GM18907 (cell line): ENCODE results near the gene PDGFC.
"Not testable (repeated sequence)": the region's sequence is repeated elsewhere in the genome, so short reads cannot be mapped to it uniquely, and the experiment has no call there.

Source experiments
- ATAC-seq: cut with Tn5 transposase; IDR thresholded peaks from one replicate; pipeline ENCODE4 v1.9.1; 2021; ENCODE audit warnings: mild to moderate bottlenecking, moderate library complexity; ENCODE audit not compliant: unreplicated experiment

The PDGFC gene

DNA sequence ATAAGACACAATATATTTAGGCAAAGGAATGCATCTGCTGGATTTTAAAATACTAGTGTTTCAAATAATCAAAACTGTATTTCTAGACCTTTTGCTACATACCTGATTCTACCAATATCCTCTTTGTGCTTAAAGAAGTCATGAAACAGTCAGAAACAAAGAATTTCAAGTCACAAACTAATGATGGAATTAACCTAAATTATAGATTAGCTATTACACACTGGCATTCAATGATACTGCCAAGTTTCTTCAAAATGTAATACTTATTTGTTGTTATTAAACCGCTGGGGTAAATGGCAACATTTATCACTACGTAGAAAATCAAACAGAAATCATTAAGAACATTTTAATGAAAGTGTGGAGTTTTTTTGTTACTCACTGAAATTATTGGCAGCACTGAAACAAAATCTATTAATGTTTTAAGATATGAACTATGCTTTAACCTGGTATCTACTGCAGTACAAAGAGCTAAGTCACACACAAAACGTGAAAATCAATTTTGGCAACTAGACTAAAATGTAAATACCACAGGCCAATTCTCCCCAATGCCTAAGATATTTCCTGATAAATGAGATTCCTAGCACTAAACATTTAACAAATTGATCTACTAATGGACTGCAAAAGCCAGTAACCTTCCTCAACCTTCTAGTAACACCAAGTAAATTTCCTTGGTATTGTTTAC, 19.4 kb downstream of the PDGFC start:
- no peak for ATAC-seq

DNA sequence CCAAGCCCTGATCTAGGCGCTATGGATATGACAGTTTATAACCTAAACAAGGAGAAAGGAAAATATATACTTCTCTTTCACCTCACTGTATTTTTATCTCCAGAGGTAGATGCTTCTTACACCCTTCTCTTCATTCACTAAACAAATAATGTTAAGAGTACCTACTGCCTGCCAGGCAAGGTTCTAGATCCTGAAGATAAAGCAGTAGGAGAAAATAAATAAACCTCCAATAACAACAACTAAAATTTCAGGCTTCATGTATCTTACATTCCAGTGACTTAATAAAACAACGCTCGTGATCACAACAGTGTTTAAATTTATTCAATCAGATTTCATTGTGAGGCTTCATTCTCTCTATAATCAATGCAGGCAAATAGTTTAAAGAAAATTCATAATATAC, 20.7 kb downstream of the PDGFC start:
- no peak for ATAC-seq

DNA sequence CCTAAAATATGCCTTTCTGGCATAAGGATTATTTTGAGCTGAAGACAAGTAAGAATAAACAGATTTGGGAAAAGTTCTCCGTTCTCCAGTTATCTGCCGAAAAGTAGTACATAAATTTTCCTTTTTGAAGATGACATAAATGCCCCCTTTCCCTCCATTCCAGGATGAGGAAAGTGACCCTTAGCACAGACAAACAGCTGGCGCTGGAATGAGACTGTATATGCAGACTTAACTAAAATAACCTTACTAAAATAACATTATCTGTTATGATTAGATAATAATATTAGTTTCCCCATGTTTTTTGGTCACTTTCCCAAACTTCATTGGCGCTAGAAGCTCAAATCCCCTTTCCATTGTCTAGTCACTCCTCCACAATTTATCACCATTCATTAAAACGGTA, 21.5 kb downstream of the PDGFC start:
- ATAC-seq = no peak

DNA sequence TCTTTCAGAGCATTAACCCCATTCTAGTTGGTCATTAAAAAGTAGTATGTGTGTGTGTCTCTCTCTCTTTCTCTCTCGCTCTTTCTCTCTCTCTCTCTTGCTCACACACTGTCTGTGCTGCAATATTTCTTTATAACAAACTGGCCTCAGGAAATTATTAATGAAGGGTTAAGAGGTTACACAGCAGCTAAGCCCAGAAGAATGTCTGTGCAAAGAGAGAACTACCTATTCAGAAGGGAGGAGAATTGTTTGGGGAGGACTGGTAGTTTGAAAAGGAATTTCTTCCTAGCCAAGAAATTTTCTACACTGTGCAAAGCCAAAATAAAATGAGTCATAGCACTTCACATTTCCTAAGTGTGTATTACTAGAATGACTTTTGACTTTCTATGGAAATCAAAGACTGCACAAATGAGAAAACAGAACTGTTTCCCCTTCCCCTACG, 22.2 kb downstream of the PDGFC start:
- no peak for ATAC-seq

DNA sequence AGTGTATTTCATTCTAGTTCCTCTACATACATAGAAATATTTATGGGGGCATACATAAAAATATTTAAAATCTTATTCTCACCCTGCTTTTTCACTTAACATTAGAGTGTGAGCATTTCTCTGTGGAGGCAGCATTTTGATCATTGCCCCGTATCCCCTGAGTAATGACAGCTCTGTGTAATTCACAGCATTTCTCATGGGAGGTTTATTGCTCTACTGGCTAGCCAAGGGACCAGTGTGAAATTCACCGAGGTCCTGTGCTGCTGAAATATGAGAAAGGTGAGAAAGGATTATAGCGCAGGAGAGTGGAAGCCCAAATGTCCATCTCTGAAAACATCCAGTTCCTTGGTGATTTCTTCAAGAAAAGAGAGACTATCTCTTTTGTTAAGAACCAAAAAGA, 22.9 kb downstream of the PDGFC start:
- no peak for ATAC-seq

DNA sequence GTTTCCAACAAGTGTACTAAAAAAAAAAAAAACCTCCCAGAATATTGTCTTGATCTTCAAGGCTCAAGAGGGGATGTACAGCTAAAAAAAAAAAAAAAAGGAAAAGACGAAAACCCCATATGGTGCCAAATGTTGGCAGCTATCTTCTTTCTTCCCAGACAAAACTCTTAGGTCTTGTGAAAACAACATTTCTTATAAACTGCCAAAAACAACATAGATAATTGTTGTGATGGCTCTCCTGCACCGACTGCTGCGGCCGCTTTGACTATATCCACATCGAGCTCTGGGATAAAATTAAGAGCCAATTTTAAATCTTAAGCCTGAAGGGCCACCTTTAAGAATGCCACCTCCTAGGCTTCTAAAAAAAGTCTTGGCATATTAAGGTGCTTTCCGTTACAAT, 23.5 kb downstream of the PDGFC start:
- ATAC-seq = no peak

DNA sequence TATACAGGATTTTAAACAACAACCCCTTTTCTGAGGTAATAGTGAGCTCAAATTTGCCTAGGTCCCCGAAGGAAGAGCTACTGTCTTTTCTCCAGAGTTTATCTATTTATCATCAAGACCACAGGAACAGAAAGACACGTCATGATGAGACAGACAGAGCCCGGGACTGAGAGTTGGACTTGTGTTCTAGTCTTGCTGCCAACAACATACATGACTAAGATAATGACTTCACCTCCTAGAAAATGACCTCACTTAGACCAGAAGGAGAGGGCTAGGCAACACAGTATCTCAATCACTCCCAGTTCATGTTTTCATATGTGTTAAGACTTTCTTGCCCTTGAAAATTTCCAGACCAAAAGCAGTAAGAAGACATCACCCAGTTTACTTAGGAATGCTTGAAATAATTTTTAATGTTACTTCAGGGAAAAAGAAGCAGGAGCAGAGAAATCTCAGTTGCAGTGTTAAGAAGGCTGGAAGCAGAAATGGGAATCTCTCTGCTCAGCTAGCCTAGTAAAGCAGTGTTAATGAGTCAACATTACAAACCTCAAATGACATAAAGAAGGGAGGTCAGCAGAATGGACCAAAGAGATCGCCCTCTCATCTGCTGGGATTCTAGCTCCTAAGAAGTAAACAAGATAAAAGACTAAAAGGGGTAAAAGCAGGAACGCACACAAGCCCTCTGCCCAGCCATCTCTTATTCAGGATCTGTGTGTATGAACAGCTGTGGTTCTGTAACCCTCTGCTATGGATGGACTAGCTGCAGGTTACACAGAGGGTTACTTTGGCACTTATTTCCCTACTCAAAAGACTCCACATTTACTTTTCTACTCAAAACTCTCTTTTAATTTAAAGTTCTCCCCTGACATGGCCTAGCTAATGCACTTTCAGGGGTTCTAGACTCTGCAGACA, 24.8 kb downstream of the PDGFC start:
- no peak for ATAC-seq

DNA sequence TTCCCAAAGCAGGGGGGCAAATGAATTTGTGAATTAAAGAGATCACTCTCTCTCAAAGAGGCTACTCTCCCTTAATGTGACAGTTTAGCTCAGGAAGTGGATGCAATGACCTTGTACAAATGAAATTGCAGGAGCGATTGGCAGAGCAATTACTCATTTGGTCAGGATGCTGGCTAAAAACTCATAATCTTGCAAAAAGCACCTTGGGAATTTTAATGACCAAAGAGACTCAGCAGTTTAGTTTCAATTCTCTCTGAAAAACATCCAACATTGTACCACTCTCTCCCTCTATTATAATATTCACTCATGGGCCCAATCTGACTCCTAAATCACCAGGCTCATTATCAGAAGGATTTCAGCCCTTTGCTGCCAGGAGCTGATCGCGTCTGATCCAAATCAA, 26.1 kb downstream of the PDGFC start:
- ATAC-seq = no peak

DNA sequence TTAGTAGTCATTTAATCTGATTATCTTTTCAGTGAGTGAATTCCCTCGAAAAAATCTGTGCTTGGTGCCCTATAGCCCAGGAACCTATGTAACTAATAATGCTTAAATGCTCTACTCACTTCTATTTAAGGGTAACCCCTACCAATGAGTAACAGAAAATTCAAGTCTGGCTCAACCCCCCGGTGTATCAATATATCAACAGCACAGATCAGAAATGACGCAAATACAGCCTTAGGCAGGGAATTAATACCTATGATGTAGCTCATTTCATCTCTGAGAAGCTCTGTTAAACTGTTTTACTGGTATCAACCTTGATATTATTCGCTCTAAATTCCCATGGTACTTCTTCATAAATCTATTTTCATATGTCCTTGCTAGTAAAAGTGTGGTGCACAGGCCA, 28.6 kb downstream of the PDGFC start:
- no peak for ATAC-seq

DNA sequence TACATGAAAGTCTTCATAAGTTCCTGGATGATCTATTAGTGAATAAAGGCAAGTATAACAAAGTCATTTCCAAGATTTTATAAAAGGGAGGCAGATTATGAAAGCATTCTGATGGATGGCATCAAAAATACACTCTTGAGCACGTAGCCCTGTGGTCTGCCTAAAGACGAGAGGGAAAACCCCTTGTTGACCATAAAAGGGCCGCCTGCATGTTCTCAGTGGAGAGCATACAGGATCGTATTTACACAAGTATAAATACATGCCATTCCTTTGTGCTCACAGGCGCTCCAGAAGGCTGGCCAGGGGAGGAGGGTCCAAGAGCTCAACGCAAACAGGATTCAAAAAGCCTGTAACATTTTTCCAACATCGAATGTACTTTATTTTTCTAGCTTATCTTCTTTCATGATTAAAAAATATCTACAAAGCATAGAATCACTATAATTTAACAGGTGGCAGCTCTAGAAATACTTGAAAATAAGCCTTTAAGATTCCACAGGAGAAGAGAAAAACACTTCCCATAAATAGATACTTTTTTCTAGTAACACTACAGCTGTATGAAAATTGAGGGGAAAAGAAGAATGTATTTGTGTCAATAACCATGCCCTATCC, 29.6 kb downstream of the PDGFC start:
- ATAC-seq = no peak

DNA sequence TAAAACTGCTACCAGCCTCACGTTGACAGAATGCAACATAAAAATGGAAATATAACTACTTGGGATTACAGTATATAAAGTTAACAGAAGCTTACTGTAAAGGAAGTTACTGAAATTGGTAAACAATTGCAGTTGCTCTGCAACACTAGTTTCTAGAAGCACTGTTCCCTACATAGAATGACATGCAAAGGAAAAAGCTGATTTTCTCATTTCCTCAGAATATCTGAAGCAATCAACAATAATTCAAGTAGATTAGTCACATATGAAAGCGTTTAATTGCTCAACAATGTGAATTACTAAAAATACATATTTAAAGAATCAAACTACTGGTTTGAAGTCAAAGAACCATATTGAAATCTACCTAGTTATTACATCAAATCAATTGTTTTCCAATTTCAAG, 31.8 kb downstream of the PDGFC start:
- no peak for ATAC-seq

DNA sequence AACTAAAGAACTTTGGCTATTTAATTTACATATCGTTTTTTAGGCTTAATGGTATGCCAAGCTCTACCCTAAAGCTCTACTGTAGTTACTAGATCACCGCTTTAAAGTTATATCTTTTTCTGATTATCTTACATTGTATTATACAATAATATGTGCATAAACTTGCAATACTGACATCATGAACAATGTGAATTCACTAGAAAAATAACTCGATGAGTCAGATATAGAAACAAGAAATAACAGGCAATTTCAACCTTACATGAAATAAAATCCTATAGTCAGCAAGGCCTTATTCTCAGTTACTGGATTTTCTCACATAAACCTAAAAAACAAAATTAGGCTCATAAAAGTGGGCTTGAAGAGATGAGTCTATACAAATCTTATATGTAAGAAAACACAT, 32.5 kb downstream of the PDGFC start:
- no peak for ATAC-seq

DNA sequence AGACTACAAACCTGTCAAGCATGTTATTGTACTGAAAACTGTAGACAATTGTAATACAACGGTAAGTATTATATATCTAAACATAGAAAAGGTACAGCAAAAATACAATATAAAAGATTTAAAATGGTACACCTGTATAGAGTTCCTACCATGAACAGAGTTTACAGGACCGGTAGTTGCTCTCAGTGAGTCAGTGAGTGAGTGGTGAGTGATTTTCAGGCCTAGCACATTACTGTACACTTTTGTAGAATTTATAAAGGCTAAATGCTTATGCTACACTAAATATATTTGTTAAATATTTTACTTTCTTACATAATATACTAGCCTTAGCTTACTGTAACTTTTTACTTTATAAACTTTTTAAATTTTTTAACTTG, 37.4 kb downstream of the PDGFC start:
- ATAC-seq = no peak

DNA sequence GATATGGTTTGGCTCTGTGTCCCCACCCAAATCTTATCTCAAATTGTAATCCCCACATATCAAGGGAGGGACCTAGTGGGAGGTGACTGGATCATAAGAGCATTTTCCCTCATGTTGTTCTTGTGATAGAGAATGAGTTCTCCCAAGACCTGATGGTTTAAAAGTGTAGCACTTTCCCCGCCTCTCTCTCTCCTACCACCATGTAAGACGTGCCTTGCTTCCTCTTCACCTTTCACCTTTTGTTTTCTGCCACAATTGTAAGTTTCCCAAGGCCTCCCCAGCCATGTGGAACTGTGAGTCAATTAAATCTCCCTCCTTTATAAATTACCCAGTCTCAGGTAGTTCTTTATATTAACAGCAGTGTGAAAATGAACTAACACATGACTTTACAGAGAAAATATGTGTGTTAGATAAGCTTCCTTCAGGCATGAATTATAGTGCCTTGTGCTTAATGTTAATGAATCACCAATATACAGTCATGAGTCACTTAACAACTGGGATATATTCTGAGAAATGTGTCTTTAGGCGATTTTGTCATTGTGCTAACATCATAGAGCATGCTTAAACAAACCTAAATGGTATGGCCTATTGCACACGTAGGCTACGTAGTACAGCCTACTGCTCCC, 37.9 kb downstream of the PDGFC start:
- no peak for ATAC-seq

DNA sequence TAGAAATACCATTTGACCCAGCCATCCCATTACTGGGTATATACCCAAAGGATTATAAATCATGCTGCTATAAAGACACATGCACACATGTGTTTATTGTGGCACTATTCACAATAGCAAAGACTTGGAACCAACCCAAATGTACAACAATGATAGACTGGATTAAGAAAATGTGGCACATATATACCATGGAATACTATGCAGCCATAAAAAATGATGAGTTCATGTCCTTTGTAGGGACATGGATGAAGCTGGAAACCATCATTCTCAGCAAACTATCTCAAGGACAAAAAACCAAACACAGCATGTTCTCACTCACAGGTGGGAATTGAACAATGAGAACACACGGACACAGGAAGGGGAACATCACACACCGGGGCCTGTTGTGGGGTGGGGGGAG, 39.2 kb downstream of the PDGFC start:
- ATAC-seq = not testable (repeated sequence)

DNA sequence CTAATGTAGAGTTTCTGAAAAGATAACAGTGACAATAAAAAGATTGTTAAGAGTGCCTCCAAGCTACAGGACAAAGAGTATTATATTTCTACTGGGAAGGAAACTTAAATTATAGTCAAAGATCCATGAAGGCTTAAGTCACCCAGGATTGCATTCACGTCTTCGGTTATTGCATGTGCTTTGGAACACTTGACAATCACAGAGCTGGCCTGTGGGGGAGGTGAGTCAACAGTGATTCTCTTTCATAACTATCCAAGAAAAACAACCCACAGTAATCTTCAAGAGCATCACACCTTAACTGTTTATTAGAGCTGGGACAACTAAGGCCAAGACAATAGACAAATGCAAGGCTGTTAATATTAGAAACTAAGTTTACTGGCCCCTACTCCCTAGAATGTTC, 40.3 kb downstream of the PDGFC start:
- ATAC-seq = no peak

DNA sequence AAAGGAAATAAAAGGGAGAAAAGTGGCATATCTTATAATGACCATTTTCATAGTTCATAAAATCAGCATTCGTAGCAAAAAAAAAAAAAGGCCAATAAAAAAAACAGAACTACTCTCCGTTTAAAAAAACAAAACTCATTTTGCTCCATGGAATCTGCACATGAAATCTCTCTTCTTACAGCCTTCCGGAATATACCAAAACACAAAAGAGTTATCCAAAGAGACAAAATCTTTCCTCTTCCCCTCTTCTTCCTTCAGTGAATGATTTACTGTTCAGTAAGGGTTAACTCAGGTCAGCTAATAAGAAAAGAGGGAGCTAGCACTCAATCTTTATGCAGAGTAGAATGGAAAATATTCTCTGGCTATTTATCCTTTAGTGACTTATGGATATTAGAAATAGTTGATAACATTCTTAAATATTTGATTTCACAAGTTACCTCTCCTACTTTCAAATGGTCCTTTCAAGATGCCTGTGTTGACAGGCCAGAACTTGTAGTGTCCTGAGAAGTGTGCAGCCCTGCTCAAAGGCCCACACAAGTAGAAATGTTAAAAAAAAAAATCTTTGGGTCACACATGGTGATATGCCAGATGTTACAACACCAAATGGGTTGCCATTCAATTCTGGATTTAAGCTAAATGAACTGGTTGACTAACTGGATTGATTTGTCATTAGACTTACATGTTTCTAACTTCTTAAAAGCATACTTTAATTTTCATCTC, 42.1 kb downstream of the PDGFC start:
- no peak for ATAC-seq

DNA sequence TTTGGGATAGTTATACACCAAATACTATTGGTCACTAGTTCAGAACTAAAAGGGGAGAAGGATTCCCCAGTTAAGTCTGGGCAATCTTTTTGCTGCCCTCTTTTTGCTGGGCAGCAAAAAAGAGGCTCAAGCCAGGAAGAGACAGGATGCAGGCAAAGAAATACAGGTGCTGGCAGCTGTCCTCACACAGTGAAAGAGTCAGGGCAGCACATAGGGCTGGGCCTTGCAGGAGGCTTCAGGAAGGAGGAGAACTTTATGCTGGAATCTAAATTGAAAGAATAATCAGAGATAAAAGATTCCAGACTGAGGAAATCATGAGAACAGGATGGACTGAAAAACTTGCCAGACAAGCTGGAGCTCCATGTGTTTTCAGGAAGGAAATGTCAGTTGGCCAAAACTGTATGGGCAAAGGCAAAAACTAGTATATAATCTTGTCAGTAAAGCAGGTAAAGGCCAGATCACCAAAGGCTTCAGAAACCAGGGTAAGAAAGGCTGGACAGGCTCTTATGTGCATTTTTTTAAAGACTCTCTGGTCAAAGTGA, 46.8 kb downstream of the PDGFC start:
- ATAC-seq = no peak

DNA sequence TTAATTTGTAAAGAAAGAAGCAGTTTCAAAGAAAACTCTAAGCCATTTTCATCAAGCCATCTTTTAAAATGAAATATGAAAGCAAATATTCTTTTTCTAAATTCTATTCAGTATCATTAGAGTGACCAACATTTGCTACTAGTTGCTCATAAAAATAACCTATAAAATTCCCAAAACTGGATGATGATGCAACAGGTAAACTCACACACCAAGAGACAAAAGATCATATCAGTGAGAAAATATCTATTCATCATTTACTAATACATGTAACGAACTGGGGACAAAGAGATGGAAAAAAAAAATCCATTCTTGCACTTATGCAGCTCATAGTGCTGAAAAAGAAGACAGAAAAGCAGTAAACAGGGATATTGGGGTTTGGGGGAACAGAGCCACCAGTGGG, 48.1 kb downstream of the PDGFC start:
- no peak for ATAC-seq

DNA sequence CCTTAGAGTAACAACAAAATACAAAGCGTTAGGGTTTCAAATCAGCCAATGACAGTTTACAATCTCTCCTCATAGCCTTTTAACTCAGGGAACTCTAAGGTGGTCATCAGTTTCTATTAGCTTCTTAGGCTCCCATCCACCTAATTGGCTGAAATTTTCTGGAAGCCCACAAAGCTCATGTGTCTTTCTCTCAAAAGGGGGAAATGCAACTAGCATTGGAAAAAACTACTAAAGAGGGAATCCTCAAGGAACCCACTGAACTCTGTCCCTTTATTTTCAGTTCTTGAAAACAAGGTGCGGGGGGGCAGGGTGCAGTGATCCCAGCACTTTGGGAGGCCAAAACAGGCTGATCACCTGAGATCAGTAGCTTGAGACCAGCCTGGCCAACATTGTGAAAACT, 56.4 kb downstream of the PDGFC start:
- ATAC-seq = no peak

DNA sequence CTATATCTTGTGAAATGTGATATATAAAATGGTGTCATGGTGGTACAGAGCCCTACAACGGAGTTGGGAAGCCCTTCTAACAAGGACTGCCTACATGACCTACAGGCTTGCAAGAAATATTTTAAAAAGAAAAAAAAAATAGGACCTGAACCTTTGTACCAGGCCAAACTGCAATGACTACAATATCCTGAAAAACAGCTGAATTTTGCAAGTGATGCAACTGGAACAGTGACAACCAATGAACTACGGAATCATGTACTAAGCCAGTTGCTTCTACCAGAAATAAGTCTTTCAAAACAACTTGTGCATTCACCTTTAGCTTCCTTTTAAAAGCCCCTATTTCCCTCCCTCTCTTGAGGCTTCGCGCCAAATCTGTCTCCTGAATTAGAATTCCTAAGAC, 58.4 kb downstream of the PDGFC start:
- ATAC-seq = no peak
